ENCODE results near the gene ADAM12. TPM values are rescaled to one million over a fixed set of nuclear protein-coding genes. Genes with fewer than 3 reads are reported as not detected.

ADAM12 gene
- total and polyA plus RNA-seq, 4 donors: 0.03 to 0.33 (median 0.19) TPM

- TF ChIP-seq EGR1 (IDR thresholded peaks at IDR 0.05; ENCODE audit: low read depth in 2 of 2): no peak
- no peak for TF ChIP-seq HNF4A (conservative IDR thresholded peaks at IDR 0.05)
- no peak for TF ChIP-seq FOXA1 (IDR thresholded peaks at IDR 0.05)
- no peak for TF ChIP-seq YY1 (IDR thresholded peaks at IDR 0.05)
- TF ChIP-seq REST (IDR thresholded peaks at IDR 0.05): no peak
Observed at GRCh38 chr10:126314863-126315493, 73.3 kb downstream of the ADAM12 start (continued).

- TF ChIP-seq YY1 (IDR thresholded peaks at IDR 0.05) (no peak), TAF1 (conservative IDR thresholded peaks at IDR 0.05) (no peak), ATF3 (IDR thresholded peaks at IDR 0.05) (no peak), FOXA1 (IDR thresholded peaks at IDR 0.05) (no peak), HNF4A (conservative IDR thresholded peaks at IDR 0.05) (no peak), JUND (IDR thresholded peaks at IDR 0.05) (no peak), RAD21 (IDR thresholded peaks at IDR 0.05) (no peak), HNF4G (IDR thresholded peaks at IDR 0.05) (no peak), ZBTB33 (IDR thresholded peaks at IDR 0.05) (no peak), NR2F2 (IDR thresholded peaks at IDR 0.05) (no peak), SP1 (IDR thresholded peaks at IDR 0.05) (no peak), FOXA2 (IDR thresholded peaks at IDR 0.05) (no peak)
- Histone ChIP-seq H3K4me3 (ENCODE audit: low read depth in 1 of 3, low read length in 3 of 3) (no peak overlapping the region), H3K36me3 (ENCODE audit: control insufficient read depth in 4 of 4, insufficient read depth in 3 of 4, low read depth in 1 of 4, low read length in 3 of 4) (no peaks in the 10 kb centered on the region), H3K9me3 (ENCODE audit: control insufficient read depth in 4 of 4, low read length in 3 of 4) (peaks cover 0 to 4% (median 0%) of the 10 kb centered on the region in 4 donors), H3K27ac (ENCODE audit: low read depth in 1 of 2, low read length in 2 of 2) (no peak overlapping the region), H3K9ac (ENCODE audit: low read depth in 1 of 2, low read length in 2 of 2) (no peak overlapping the region), H3K4me1 (ENCODE audit: control insufficient read depth in 4 of 4, insufficient read depth in 4 of 4, low read length in 3 of 4) (no peaks in the 10 kb centered on the region), H3K27me3 (ENCODE audit: control insufficient read depth in 4 of 4, insufficient read depth in 4 of 4, low read length in 3 of 4) (peaks cover 0 to 5% (median 2%) of the 10 kb centered on the region in 4 donors)
- 90% methylated on average over 9 of the region's 9 CpGs for WGBS
- no peak for DNase-seq (ENCODE audit: low spot score)
Observed at GRCh38 chr10:126312167-126312566, 76.1 kb downstream of the ADAM12 start.

- Histone ChIP-seq H3K9ac (ENCODE audit: low read depth in 1 of 2, low read length in 2 of 2) (no peak overlapping the region), H3K4me1 (ENCODE audit: control insufficient read depth in 4 of 4, insufficient read depth in 4 of 4, low read length in 3 of 4) (no peaks in the 10 kb centered on the region), H3K4me3 (ENCODE audit: low read depth in 1 of 3, low read length in 3 of 3) (no peak overlapping the region), H3K36me3 (ENCODE audit: control insufficient read depth in 4 of 4, insufficient read depth in 3 of 4, low read depth in 1 of 4, low read length in 3 of 4) (no peaks in the 10 kb centered on the region), H3K27me3 (ENCODE audit: control insufficient read depth in 4 of 4, insufficient read depth in 4 of 4, low read length in 3 of 4) (peaks cover 0 to 5% (median under 1%) of the 10 kb centered on the region in 4 donors), H3K9me3 (ENCODE audit: control insufficient read depth in 4 of 4, low read length in 3 of 4) (no peaks in the 10 kb centered on the region), H3K27ac (ENCODE audit: low read depth in 1 of 2, low read length in 2 of 2) (no peak overlapping the region)
- DNase-seq (ENCODE audit: low spot score): no peak
- WGBS: 71% methylated on average over 3 of the region's 3 CpGs
- TF ChIP-seq ATF3 (IDR thresholded peaks at IDR 0.05): no peak
- TF ChIP-seq HNF4A (conservative IDR thresholded peaks at IDR 0.05): no peak
- TF ChIP-seq HNF4G (IDR thresholded peaks at IDR 0.05): no peak
- no peak for TF ChIP-seq FOXA2 (IDR thresholded peaks at IDR 0.05)
- TF ChIP-seq RAD21 (IDR thresholded peaks at IDR 0.05): no peak
- TF ChIP-seq GABPA (IDR thresholded peaks at IDR 0.05 in 1 of 2, conservative IDR thresholded peaks at IDR 0.05 in 1 of 2): no peak
- no peak for TF ChIP-seq SP1 (IDR thresholded peaks at IDR 0.05)
- no peak for TF ChIP-seq TAF1 (conservative IDR thresholded peaks at IDR 0.05)
- TF ChIP-seq NR2F2 (IDR thresholded peaks at IDR 0.05): no peak
- no peak for TF ChIP-seq YY1 (IDR thresholded peaks at IDR 0.05)
- TF ChIP-seq CTCF (IDR thresholded peaks at IDR 0.05; ENCODE audit: low read depth, low read length, missing input control): no peak
- TF ChIP-seq ZBTB33 (IDR thresholded peaks at IDR 0.05): no peak
- TF ChIP-seq JUND (IDR thresholded peaks at IDR 0.05): no peak
- no peak for TF ChIP-seq RXRA (IDR thresholded peaks at IDR 0.05)
- no peak for TF ChIP-seq FOXA1 (IDR thresholded peaks at IDR 0.05)
Observed at GRCh38 chr10:126309228-126309883, 78.9 kb downstream of the ADAM12 start.

Data from liver (tissue), 9 donors.